Measurements from ENCODE around the gene DGAT2.
A peak's percentile ranks its signal among the peaks of the same experiment; 100 is the strongest.

Gene DGAT2

DNA sequence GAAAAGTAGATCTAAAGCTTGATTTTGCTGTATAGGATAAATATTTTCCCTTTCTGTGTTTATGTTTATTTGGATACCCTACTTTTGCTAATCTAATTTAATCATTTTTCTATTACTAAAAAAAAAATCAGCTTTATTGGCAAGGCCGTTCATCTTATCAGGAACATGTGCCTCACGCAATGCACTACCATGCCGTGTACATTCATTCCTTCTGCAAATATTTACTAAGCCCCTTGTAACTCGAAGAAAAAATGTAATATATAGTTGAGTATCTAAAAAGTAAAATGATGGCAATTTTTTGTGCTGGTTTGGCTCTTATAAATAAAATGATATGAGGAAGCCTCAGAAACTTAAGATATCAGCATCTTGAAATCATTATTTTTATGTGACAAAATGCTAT lies 55.4 kb downstream of the DGAT2 start:
- TF ChIP-seq EZH2 (IDR thresholded peaks at IDR 0.05) (no peak), POLR2AphosphoS5 (IDR thresholded peaks at IDR 0.05; ENCODE audit: borderline replicate concordance, low read depth, low read length) (no peak), FOXP2 (optimal IDR thresholded peaks at IDR 0.05; ENCODE audit: control extremely low read depth, extremely low read length, insufficient read depth) (no peak)

DNA sequence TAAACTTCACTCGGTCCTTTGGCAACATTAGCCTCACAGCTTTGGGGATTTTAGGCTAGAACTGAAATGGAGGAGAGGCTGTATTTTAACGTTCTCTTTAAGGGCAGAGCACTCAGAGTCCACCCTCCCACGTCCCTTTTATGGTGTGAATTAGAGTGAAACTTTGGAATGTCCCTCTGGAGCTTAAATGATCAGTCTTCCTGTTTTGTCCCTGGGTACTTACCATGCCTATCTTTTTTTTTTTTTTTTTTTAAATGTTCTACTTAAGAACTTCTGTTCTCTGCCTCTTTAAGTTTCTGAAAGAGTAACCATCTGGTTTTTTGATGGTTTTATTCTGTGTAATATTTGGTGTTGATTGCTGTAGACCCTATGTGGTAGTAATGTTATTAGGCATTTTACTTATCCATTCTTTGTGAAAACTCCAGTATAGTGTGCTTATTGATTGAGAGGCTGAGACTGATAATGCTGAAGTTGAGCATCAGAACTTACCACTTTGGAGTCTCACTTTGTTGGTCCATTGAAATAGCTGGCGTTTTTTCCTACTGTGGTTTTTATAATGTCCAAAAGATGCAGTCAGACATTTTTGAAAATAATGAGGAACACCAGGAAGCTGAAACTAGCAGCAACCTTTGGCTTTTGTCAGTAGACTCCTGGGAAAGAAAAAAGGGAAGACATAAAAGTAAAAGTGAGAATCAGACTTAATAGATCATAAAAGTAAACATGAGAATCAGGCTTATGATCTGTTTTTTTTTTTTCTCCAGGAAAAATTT lies 58.1 kb downstream of the DGAT2 start:
- DNase-seq (ENCODE audit: low read depth, low spot score), result no peak
- H3K27ac ChIP-seq, result no peak overlapping the region
- H3K9me3 ChIP-seq (ENCODE audit: low read depth, low read length), result no peaks in the 10 kb centered on the region
- no peaks in the 10 kb centered on the region for H3K36me3 ChIP-seq (ENCODE audit: insufficient read depth, low read length)
- H3K4me3 ChIP-seq, result no peak overlapping the region
- TF ChIP-seq EZH2 (IDR thresholded peaks at IDR 0.05) (no peak), FOXP2 (optimal IDR thresholded peaks at IDR 0.05; ENCODE audit: control extremely low read depth, extremely low read length, insufficient read depth) (no peak), POLR2AphosphoS5 (IDR thresholded peaks at IDR 0.05; ENCODE audit: borderline replicate concordance, low read depth, low read length) (no peak)
- no peak overlapping the region for H3K9ac ChIP-seq (ENCODE audit: insufficient read length)

More for the DNA sequence above, 55.4 kb downstream of the DGAT2 start:
- Histone ChIP-seq H3K27ac (peak overlapping the region; percentile 46; the same call in 1 of the 2 replicates), H3K9ac (ENCODE audit: insufficient read length) (peak overlapping the region; percentile 32), H3K4me3 (no peak overlapping the region), H3K9me3 (ENCODE audit: low read depth, low read length) (no peaks in the 10 kb centered on the region), H3K36me3 (ENCODE audit: insufficient read depth, low read length) (no peaks in the 10 kb centered on the region)
- no peak for DNase-seq (ENCODE audit: low read depth, low spot score)

DNA sequence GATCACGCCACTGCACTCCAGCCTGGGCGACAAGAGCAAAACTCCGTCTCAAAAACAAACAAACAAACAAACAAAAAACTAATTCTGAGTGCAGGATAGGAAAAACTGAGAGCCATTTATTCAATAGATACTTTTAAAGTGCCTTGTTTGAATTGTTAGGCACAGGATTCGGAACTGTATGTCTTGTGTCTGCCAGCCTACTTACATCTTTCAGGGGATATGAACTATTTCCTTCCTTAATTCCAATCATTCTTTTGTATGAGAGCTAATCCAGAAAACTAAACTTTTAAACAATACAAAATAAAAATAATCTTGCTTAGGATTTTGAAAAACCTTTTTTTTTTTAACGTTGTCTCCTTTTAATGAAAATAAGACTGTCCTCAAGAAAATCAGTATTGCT lies 59.0 kb downstream of the DGAT2 start:
- Histone ChIP-seq H3K9me3 (ENCODE audit: low read depth, low read length) (no peaks in the 10 kb centered on the region), H3K9ac (ENCODE audit: insufficient read length) (no peak overlapping the region), H3K4me3 (no peak overlapping the region), H3K27ac (no peak overlapping the region), H3K36me3 (ENCODE audit: insufficient read depth, low read length) (no peaks in the 10 kb centered on the region)
- no peak for DNase-seq (ENCODE audit: low read depth, low spot score)
- TF ChIP-seq EZH2 (IDR thresholded peaks at IDR 0.05) (no peak), POLR2AphosphoS5 (IDR thresholded peaks at IDR 0.05; ENCODE audit: borderline replicate concordance, low read depth, low read length) (no peak), FOXP2 (optimal IDR thresholded peaks at IDR 0.05; ENCODE audit: control extremely low read depth, extremely low read length, insufficient read depth) (no peak)

DNA sequence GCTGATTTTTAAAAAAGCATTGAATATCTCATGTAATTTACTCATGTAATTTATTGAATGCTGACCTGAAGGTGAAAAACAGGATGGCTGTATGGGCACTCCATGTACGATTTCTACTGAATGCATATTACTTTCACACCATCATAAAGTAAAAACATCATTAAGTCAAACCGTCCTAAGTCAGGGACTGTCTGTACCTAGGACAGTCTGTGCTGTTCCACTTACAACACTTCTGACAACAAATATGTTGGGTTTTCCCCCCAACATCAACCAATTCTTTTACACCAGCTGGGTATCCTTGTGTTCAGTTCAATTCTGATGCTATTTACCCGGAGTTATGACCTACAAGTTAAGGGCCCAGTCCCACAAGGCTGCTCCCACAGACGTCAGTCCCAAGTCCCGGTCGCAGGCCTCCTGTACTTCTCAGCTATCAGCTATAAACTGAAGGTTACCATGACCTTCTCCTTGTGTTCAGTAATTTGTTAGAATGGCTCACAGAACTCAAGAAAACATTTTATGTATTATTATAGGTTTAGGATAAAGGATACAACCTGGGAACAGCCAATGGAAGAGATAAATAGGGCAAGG lies 63.4 kb downstream of the DGAT2 start:
- Histone ChIP-seq H3K4me3 (no peak overlapping the region), H3K9ac (ENCODE audit: insufficient read length) (no peak overlapping the region), H3K36me3 (ENCODE audit: insufficient read depth, low read length) (no peaks in the 10 kb centered on the region), H3K27ac (no peak overlapping the region), H3K9me3 (ENCODE audit: low read depth, low read length) (no peaks in the 10 kb centered on the region)
- TF ChIP-seq FOXP2 (optimal IDR thresholded peaks at IDR 0.05; ENCODE audit: control extremely low read depth, extremely low read length, insufficient read depth), result no peak
- no peak for TF ChIP-seq POLR2AphosphoS5 (IDR thresholded peaks at IDR 0.05; ENCODE audit: borderline replicate concordance, low read depth, low read length)
- DNase-seq (ENCODE audit: low read depth, low spot score), result no peak

DNA sequence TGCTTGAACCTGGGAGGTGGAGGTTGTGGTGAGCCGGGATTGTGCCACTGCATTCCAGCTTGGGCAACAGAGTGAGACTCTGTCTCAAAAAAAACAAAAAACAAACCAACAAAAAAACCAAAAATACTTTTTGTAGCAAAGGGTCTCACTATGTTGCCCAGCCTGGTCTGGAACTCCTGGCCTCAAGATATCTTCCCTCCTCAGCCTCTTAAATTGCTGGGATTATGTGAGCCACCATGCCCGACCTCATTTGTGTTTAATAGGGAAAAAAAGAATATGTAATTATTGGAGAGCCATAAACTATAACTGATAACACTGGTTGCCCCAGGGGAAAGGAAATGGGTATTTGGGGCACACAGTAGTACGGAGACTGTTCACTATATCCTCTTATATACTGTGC lies 66.2 kb downstream of the DGAT2 start:
- H3K27ac ChIP-seq, result no peak overlapping the region
- no peaks in the 10 kb centered on the region for H3K36me3 ChIP-seq (ENCODE audit: insufficient read depth, low read length)
- H3K4me3 ChIP-seq, result no peak overlapping the region
- no peak for TF ChIP-seq POLR2AphosphoS5 (IDR thresholded peaks at IDR 0.05; ENCODE audit: borderline replicate concordance, low read depth, low read length)
- no peak for TF ChIP-seq FOXP2 (optimal IDR thresholded peaks at IDR 0.05; ENCODE audit: control extremely low read depth, extremely low read length, insufficient read depth)
- TF ChIP-seq EZH2 (IDR thresholded peaks at IDR 0.05), result no peak
- DNase-seq (ENCODE audit: low read depth, low spot score), result no peak
- no peak overlapping the region for H3K9ac ChIP-seq (ENCODE audit: insufficient read length)
- H3K9me3 ChIP-seq (ENCODE audit: low read depth, low read length), result no peaks in the 10 kb centered on the region

DNA sequence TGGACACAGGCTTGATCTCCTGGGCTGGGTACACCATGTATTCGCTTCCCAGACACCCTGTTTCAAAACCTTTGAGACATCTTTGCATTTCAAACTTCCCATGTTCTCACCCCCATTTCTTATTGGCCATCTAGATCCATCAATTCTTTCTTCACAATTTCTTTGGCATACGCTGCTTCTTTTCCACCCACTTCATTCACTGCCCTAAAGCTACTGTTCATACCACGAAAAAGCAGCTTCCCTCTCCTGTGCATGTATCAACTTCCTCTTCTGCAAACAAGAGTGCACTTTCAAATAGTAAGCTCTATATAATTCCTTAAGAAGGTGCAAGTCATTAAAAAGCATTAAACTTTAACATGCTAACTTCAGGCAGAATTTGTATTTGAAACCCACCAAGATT lies 67.8 kb downstream of the DGAT2 start:
- Histone ChIP-seq H3K9me3 (ENCODE audit: low read depth, low read length) (no peaks in the 10 kb centered on the region), H3K4me3 (no peak overlapping the region), H3K36me3 (ENCODE audit: insufficient read depth, low read length) (no peaks in the 10 kb centered on the region)

DNA sequence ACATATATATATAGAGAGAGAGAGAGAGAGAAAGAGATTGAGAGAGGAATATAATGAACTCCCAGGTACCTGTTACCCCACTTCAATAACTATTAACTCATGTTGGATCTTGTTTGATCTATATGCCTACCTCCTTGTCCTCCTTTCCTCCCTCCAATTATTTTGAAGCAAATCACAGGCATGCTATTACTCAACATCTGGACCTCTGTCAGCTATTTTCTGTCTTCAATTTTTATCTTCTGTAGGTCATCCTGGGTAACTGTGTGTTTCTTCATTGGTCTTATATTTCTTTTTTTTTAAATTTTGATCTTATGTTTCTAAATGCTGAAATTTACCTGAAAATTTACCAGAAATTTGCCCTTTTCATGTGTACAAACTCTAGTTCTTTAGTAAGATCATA lies 71.3 kb downstream of the DGAT2 start:
- peak overlapping the region; percentile 1 for H3K9ac ChIP-seq (ENCODE audit: insufficient read length)
- H3K27ac ChIP-seq, result no peak overlapping the region
- DNase-seq (ENCODE audit: low read depth, low spot score), result no peak
- H3K36me3 ChIP-seq (ENCODE audit: insufficient read depth, low read length), result no peaks in the 10 kb centered on the region
- H3K9me3 ChIP-seq (ENCODE audit: low read depth, low read length), result no peaks in the 10 kb centered on the region
- H3K4me3 ChIP-seq, result no peak overlapping the region
- TF ChIP-seq FOXP2 (optimal IDR thresholded peaks at IDR 0.05; ENCODE audit: control extremely low read depth, extremely low read length, insufficient read depth) (no peak), EZH2 (IDR thresholded peaks at IDR 0.05) (no peak)

More for the DNA sequence above, 67.8 kb downstream of the DGAT2 start:
- no peak for TF ChIP-seq POLR2AphosphoS5 (IDR thresholded peaks at IDR 0.05; ENCODE audit: borderline replicate concordance, low read depth, low read length)
- TF ChIP-seq FOXP2 (optimal IDR thresholded peaks at IDR 0.05; ENCODE audit: control extremely low read depth, extremely low read length, insufficient read depth), result no peak
- no peak for TF ChIP-seq EZH2 (IDR thresholded peaks at IDR 0.05)
- DNase-seq (ENCODE audit: low read depth, low spot score), result no peak
- no peak overlapping the region for H3K9ac ChIP-seq (ENCODE audit: insufficient read length)
- H3K27ac ChIP-seq, result no peak overlapping the region

DNA sequence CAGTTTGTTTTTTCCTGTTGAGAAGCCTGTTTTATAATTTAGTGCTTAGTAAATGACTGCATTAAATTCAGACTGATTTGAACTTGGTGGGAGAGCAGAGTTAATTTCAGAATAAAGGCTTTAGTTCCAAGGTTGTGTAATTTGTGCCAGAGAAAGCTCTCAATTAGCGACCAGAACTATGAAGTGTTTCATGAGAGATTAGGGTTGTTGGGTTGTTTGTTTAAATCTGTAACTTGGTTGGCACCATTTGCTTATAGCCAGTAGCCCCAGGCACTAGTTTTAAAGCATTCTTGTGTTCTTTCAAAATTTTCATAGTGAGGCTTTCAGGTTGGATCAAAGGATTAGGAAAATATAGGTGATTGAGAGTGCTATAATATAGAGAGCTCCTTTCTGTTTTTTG lies 71.9 kb downstream of the DGAT2 start:
- H3K9ac ChIP-seq (ENCODE audit: insufficient read length), result peak overlapping the region; percentile 1
- H3K4me3 ChIP-seq, result no peak overlapping the region
- no peaks in the 10 kb centered on the region for H3K9me3 ChIP-seq (ENCODE audit: low read depth, low read length)
- H3K27ac ChIP-seq, result peak overlapping the region; percentile 28; the same call in 1 of the 2 replicates
- DNase-seq (ENCODE audit: low read depth, low spot score), result no peak
- TF ChIP-seq POLR2AphosphoS5 (IDR thresholded peaks at IDR 0.05; ENCODE audit: borderline replicate concordance, low read depth, low read length), result no peak
- no peak for TF ChIP-seq FOXP2 (optimal IDR thresholded peaks at IDR 0.05; ENCODE audit: control extremely low read depth, extremely low read length, insufficient read depth)
- TF ChIP-seq EZH2 (IDR thresholded peaks at IDR 0.05), result no peak
- H3K36me3 ChIP-seq (ENCODE audit: insufficient read depth, low read length), result no peaks in the 10 kb centered on the region

Measured in SK-N-MC (cell line).